Sigmoid colon (tissue), 4 donors: ENCODE results near the gene CYP39A1.

Source experiments
- EP300 ChIP-seq, 4 donors: sonication (generic); formaldehyde crosslinking; IDR thresholded peaks; one replicate each; pipeline ENCODE4 v1.6.1; 2017; ENCODE audit warnings: antibody characterized with exemption in 4 of 4
- POLR2A ChIP-seq, 2 donors: fragments of 450-650 bp; IDR thresholded peaks; one replicate each; pipeline ENCODE4 v1.6.1; 2016; ENCODE audit warnings: antibody characterized with exemption in 2 of 2, mild to moderate bottlenecking in 2 of 2, moderate library complexity in 2 of 2
- POLR2AphosphoS5 ChIP-seq, 4 donors: sonication (generic); formaldehyde crosslinking; IDR thresholded peaks; one replicate each; pipeline ENCODE4 v1.6.1; 2017; ENCODE audit warnings: antibody characterized with exemption in 4 of 4
- TF ChIP-seq, protein P1 (sequence below), 4 experiments: fragments of 450-650 bp in 3 of 4; fragments of 200-600 bp in 1 of 4; IDR thresholded peaks; one replicate each; pipeline ENCODE4 v1.5.1; 2016 to 2019; ENCODE audit warnings: antibody characterized with exemption in 4 of 4, mild to moderate bottlenecking in 3 of 4, moderate library complexity in 2 of 4

DNA sequence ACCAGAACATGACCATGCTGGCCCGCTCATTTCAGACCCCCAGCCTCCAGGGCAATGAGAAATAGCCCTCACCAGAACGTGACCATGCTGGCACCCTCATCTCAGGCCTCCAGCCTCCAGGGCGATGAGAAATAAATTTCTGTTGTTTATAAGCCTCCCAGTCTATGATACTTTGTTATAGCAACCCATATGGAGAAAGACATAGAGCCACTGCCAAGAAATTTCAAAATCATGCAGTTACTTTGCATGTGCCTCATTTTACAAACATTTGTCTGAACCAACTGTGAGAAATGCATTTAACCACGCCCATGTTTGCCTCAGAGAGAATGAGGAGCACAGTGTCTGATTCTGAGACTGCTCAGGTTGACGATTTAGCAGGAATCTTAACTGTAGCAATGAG, 15.5 kb downstream of the CYP39A1 start:
- TF ChIP-seq, protein P1, sequence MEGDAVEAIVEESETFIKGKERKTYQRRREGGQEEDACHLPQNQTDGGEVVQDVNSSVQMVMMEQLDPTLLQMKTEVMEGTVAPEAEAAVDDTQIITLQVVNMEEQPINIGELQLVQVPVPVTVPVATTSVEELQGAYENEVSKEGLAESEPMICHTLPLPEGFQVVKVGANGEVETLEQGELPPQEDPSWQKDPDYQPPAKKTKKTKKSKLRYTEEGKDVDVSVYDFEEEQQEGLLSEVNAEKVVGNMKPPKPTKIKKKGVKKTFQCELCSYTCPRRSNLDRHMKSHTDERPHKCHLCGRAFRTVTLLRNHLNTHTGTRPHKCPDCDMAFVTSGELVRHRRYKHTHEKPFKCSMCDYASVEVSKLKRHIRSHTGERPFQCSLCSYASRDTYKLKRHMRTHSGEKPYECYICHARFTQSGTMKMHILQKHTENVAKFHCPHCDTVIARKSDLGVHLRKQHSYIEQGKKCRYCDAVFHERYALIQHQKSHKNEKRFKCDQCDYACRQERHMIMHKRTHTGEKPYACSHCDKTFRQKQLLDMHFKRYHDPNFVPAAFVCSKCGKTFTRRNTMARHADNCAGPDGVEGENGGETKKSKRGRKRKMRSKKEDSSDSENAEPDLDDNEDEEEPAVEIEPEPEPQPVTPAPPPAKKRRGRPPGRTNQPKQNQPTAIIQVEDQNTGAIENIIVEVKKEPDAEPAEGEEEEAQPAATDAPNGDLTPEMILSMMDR (IDR thresholded peaks at IDR 0.05), result no peak
- TF ChIP-seq POLR2AphosphoS5 (IDR thresholded peaks at IDR 0.05) (no peak), POLR2A (IDR thresholded peaks at IDR 0.05) (no peak), EP300 (IDR thresholded peaks at IDR 0.05) (no peak)
